Measurements from ENCODE around the gene NDUFB11.

NDUFB11 gene

GRCh38 chrX:47146121-47146935 lies 1.8 kb upstream of the NDUFB11 start:
- no peak for TF ChIP-seq GATA3 (IDR thresholded peaks at IDR 0.05; ENCODE audit: low read depth, low read length)
- no peak for TF ChIP-seq GATA2 (IDR thresholded peaks at IDR 0.05; ENCODE audit: low read depth, low read length)

- TF ChIP-seq GATA3 (IDR thresholded peaks at IDR 0.05; ENCODE audit: low read depth, low read length) (no peak), GATA2 (IDR thresholded peaks at IDR 0.05; ENCODE audit: low read depth, low read length) (no peak)
Measured at GRCh38 chrX:47145395-47146120, 1.1 kb upstream of the NDUFB11 start.

GRCh38 chrX:47143894-47144625 lies 442 bp downstream of the NDUFB11 start:
- TF ChIP-seq GATA2 (IDR thresholded peaks at IDR 0.05; ENCODE audit: low read depth, low read length), result no peak
- no peak for TF ChIP-seq GATA3 (IDR thresholded peaks at IDR 0.05; ENCODE audit: low read depth, low read length)

GRCh38 chrX:47138171-47138570 lies 6.3 kb downstream of the NDUFB11 start:
- TF ChIP-seq GATA3 (IDR thresholded peaks at IDR 0.05; ENCODE audit: low read depth, low read length) (no peak), GATA2 (IDR thresholded peaks at IDR 0.05; ENCODE audit: low read depth, low read length) (no peak)

GRCh38 chrX:47133493-47133892 lies 11.0 kb downstream of the NDUFB11 start:
- TF ChIP-seq GATA2 (IDR thresholded peaks at IDR 0.05; ENCODE audit: low read depth, low read length), result no peak
- no peak for TF ChIP-seq GATA3 (IDR thresholded peaks at IDR 0.05; ENCODE audit: low read depth, low read length)

GRCh38 chrX:47129899-47130358 lies 14.6 kb downstream of the NDUFB11 start:
- TF ChIP-seq GATA3 (IDR thresholded peaks at IDR 0.05; ENCODE audit: low read depth, low read length) (no peak), GATA2 (IDR thresholded peaks at IDR 0.05; ENCODE audit: low read depth, low read length) (no peak)

- TF ChIP-seq GATA3 (IDR thresholded peaks at IDR 0.05; ENCODE audit: low read depth, low read length) (no peak), GATA2 (IDR thresholded peaks at IDR 0.05; ENCODE audit: low read depth, low read length) (no peak)
Measured at GRCh38 chrX:47129157-47129898, 15.2 kb downstream of the NDUFB11 start.

- TF ChIP-seq GATA2 (IDR thresholded peaks at IDR 0.05; ENCODE audit: low read depth, low read length) (no peak), GATA3 (IDR thresholded peaks at IDR 0.05; ENCODE audit: low read depth, low read length) (no peak)
Measured at GRCh38 chrX:47112316-47112954, 32.1 kb downstream of the NDUFB11 start.

GRCh38 chrX:47101206-47101605 lies 43.3 kb downstream of the NDUFB11 start:
- TF ChIP-seq GATA2 (IDR thresholded peaks at IDR 0.05; ENCODE audit: low read depth, low read length), result no peak
- TF ChIP-seq GATA3 (IDR thresholded peaks at IDR 0.05; ENCODE audit: low read depth, low read length), result no peak

- TF ChIP-seq GATA2 (IDR thresholded peaks at IDR 0.05; ENCODE audit: low read depth, low read length) (no peak), GATA3 (IDR thresholded peaks at IDR 0.05; ENCODE audit: low read depth, low read length) (no peak)
Measured at GRCh38 chrX:47098338-47099094, 46.0 kb downstream of the NDUFB11 start.

- TF ChIP-seq GATA2 (IDR thresholded peaks at IDR 0.05; ENCODE audit: low read depth, low read length) (no peak), GATA3 (IDR thresholded peaks at IDR 0.05; ENCODE audit: low read depth, low read length) (no peak)
Measured at GRCh38 chrX:47097018-47097417, 47.5 kb downstream of the NDUFB11 start.

GRCh38 chrX:47093860-47094259 lies 50.6 kb downstream of the NDUFB11 start:
- TF ChIP-seq GATA2 (IDR thresholded peaks at IDR 0.05; ENCODE audit: low read depth, low read length) (no peak), GATA3 (IDR thresholded peaks at IDR 0.05; ENCODE audit: low read depth, low read length) (no peak)
